ENCODE results near the gene IFITM2.
"Not testable (repeated sequence)": the region's sequence is repeated elsewhere in the genome, so short reads cannot be mapped to it uniquely, and the experiment has no call there.

Gene IFITM2

DNA sequence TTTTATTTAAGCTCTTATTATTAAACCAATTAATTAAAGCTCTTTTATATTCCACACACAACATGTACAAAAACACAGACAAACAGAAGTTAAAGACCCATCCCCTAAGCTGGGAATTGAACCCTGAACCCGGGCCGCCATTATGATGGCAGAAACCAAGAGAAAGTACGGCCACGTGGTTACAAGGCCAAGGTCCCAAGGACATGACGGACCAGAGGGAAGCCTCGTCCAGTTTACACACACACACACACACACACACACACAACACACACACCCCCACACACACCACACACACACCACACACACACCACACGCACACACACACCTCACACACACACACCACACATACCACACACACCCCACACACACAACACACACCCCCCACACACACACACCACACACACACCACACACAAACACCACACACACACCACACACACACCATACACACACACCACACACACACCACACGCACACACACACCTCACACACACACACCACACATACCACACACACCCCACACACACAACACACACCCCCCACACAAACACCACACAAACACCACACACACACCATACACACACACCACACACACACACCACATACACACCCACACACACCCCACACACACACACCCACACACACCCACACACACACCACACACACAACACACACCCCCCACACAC is 41.8 kb downstream of the IFITM2 start:
- ATAC-seq, result not testable (repeated sequence)

DNA sequence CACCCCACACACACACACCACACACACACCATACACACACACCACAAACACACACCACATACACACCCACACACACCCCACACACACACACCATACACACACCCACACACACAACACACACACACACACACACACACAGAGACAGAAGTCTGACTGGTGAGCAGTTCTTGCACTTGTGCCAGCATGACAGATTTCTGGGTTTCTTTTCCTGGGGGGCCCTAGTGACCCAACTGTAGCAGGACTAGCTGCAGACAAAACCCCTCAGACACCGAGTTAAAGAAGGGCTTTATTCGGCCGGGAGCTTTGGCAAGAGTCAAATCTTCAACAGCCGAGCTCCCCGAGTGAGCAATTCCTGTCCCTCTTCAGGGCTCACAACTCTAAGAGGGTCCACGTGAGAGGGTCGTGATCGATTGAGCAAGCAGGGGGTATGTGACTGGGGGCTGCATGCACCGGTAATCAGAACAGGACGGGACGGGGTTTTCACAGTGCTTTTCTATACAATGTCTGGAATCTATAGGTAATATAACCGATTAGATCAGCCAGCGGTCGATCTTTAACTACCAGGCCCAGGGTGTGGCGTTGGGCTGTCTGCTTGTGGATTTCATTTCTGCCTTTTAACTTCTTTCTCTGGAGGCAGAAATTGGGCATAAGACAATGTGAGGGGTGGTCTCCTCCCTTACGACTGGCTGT is 42.6 kb downstream of the IFITM2 start:
- ATAC-seq, result not testable (repeated sequence)

DNA sequence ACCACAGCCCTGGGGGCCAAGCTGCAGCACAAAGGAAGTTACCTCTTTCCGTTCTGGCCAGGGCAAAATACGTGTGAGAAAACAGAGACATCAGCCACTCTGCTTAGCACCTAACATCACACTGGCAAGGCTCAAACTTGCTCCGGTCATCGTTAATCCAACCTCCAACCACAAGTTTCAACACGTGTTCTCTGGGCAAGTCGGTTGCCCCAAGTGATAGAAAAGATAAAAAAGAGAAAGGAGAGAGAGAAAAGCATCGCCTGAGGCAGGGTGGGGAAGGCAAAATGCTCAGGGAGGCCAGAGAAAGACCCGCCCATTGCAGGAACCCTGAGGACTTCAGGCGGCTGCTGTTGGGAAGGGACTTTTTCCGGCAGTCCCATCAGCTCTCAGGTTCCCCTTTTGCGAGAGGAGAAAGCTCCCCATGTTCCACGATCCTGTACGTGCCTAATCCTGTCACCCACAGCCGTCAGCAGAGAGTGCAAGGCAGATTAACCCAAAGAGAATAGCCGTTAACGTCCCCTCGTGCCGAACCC is 43.2 kb downstream of the IFITM2 start:
- no peak for ATAC-seq

DNA sequence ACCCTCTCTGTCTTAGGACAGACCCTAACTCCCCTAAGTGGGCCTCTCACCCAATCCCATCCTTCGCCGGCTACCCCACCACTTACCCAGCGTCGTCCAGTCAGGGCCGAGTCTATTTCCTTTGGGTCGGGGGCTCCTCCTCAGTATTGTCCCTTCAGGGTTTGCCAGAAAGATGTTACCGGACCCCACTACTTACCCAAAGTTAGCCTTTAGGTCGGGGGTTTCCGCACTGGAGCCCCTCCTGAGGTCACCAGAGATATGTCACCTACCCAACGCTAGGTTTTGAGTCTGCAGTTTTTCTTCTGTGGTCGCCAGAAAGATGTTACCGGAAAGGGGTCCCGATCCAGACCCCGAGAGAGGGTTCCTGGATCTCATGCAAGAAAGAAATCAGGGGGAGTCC is 43.8 kb downstream of the IFITM2 start:
- no peak for ATAC-seq

DNA sequence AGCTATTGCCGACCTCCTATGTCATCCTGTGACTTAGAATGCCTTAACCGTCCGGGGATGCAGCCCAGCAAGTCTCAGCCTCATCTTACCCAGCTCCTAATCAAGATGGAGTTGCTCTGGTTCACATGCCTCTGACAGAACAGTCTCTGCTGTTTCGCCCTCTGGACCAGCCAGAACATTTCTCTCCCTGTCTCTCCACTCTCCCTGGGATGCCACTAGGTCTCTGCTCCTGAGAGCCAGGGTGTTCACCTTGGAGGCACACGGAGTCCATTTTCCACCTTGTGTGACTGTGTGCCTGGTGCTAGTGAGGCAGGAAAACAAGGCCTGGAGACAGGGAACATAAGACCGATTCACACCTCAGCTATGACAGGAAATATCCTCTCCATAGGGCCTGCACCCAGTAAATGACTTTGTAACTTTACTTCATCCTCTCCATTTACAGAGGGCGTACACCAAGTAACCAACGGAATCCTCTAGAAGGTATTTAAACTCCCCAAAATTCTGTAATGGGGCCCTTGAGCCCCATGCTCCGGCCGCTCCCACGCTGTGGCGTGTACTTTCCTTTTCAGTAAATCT is 44.9 kb downstream of the IFITM2 start:
- no peak for ATAC-seq

DNA sequence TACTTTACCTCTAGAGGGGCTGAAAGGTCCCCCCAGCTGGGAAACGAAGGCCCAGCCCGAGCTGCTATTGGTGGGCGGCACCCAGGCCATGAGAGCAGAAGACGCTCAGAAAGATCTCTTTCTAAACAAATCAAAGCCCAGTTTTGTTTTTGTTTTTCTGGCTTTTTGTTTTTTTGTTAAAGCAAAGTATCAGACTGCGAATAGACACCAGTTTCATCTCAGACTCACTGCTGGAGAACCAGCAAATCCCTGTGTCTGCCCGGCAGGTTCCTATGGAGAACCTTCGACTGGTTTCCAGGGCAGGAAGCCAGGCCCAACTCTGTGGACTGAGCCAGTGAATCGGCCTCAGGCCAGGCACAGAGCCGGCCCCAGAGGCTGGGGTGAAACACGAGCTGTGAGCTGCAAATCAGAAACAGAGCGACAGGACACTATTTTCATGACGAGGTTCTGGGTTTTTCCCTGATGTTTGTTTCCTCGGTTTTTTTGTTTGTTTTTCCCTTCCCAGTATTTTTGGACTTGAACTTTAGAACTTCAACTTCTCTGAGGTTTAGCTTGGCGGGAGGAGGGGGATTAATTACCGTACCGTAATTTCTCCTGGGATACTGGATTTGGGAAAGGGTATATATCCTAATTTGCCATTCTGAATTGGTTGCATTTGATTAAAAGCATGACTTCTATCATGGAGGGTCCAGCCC is 45.7 kb downstream of the IFITM2 start:
- ATAC-seq, result no peak

DNA sequence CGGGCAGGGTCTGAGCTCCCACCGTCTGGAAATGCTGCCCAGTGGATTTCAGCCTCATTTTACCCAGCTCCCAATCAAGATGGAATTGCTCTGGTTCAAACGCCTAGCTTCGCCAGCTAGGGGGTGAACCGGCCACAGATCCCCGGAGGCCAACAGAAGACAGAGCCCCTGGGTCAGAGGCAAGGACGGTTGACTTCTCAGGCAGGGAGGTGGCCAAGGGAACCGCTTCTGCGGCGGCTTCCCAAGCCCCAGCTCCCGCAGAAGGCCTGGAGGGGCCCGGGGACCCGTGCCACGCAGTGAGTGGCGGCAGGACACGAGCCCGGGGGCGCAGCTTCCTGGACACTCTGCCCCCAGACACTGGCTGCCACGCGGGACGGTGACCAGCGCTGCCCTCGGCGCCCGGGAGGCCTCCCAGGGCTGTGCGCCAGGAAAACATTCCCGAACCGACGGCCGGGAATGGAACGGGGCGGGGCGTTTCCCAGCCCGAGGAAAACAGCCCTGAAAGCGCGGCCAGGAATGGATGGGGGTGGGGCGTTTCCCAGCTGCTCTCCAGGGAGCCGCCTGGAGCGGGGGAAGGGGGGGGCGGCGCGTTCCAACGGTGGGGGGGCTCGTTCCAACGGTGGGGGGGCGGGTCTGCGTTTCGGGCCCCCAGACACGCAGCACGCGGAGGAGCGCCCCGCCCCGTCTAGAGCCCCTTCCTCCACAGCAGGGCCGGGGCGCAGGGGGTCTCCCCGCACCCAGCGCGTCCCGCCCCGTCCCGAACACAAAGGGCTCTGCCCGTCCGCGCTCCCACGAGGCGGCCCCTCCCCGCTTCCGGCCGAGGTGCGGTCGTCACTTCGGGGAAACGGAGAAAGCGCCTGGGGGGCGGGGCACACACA is 48.2 kb downstream of the IFITM2 start:
- ATAC-seq, result peak; percentile 59 to 69

DNA sequence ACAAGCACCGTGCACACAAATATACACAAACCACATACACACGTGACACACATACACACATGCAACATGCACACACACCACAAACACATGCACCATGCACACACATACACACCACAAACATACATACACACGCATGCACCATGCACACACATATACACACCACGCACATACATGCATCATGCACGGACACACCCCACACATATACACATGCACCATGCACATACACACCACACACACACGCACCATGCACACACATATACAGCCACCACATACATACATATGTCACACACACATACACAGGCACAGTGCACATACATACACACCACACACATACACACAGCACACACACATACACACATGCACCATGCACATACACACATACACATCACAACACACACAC is 49.0 kb downstream of the IFITM2 start:
- no peak for ATAC-seq

DNA sequence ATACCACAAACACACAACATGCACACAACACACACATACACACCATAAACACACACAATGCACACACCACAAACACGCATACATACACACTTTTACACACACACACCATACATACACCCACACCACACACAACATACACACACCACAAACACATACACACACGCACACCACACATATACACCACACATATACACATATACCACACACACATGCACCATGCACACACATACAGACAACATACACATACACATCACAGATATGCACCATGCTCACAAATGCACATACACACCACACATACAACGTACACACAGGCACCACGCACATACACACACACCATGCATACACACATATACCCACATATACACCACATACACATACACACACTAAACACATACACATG is 50.0 kb downstream of the IFITM2 start:
- no peak for ATAC-seq

DNA sequence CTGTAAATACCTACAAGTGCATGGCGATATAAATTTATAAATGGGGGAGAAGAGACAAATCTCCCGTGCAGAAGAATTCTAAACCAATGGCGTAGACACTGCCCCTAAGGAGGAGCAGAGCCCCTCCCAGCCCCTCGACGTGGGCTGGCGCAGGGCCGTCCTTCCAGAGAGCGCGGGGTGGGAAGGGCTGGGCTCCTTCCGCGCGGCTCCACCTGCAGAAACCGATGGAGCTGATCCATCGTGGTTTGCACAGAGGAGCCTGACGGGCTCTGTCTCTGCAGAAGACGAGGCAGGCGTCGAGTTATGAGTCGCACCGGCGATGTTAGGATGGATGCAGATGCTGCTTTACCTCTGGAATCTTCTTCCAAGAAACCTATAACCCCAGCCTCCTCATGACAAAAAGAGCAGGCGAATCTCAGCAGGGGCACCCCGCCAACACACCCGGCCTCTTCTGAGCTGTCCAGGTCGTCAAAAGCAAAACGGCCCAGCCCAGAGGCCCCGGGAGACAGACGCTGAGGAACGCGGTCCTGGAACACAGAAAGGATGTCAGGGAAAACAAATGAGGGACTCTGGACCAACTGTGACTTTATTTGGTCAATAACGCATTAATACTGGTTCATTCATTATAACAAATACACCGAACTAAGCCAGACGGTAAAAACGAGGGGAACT is 50.6 kb downstream of the IFITM2 start:
- ATAC-seq, result no peak
